Smooth muscle cell (in vitro differentiated cells): ENCODE results near the gene UBN1. TPM values are rescaled to one million over a fixed set of nuclear protein-coding genes. Genes with fewer than 3 reads are reported as not detected.

Experiments used
- DNase-seq: peaks from one replicate; lab custom pipeline; 2025; ENCODE audit not compliant: unreplicated experiment; lab: John Stamatoyannopoulos, UW
- H2AFZ ChIP-seq: fragments of 200-600 bp; sonication (generic); 2 replicates; pipeline ENCODE4 v1.6.0; 2016; ENCODE audit warnings: antibody characterized with exemption, low read depth, mild to moderate bottlenecking
- H3F3A ChIP-seq: fragments of 200-600 bp; sonication (generic); 2 replicates; pipeline ENCODE4 v1.6.0; 2017; ENCODE audit warnings: antibody characterized with exemption, low read depth
- H3K27ac ChIP-seq: fragments of 200-600 bp; sonication (generic); 2 replicates; pipeline ENCODE4 v1.5.1; 2016; ENCODE audit warnings: low read depth, mild to moderate bottlenecking
- H3K27me3 ChIP-seq: fragments of 200-600 bp; sonication (generic); 2 replicates; pipeline ENCODE4 v1.6.1; 2016; ENCODE audit warnings: low read depth, mild to moderate bottlenecking
- H3K36me3 ChIP-seq: fragments of 200-600 bp; sonication (generic); 2 replicates; pipeline ENCODE4 v1.5.1; 2016; ENCODE audit warnings: low read depth
- H3K4me1 ChIP-seq: fragments of 200-600 bp; sonication (generic); 2 replicates; pipeline ENCODE4 v1.5.1; 2016; ENCODE audit warnings: low read depth
- H3K4me2 ChIP-seq: fragments of 200-600 bp; sonication (generic); 2 replicates; pipeline ENCODE4 v1.6.0; 2016; ENCODE audit warnings: mild to moderate bottlenecking
- H3K4me3 ChIP-seq: fragments of 200-600 bp; sonication (generic); 2 replicates; pipeline ENCODE4 v1.5.1; 2016; ENCODE audit warnings: mild to moderate bottlenecking
- H3K79me2 ChIP-seq: fragments of 200-600 bp; sonication (generic); 2 replicates; pipeline ENCODE4 v1.6.0; 2016; ENCODE audit warnings: low read depth, mild to moderate bottlenecking
- H3K9ac ChIP-seq: fragments of 200-600 bp; sonication (generic); 2 replicates; pipeline ENCODE4 v1.6.0; 2016; ENCODE audit warnings: low read depth
- H3K9me3 ChIP-seq: fragments of 200-600 bp; sonication (generic); replicated peaks from 2 replicates; pipeline ENCODE4 v1.5.1; 2016; ENCODE audit warnings: low read depth
- H4K20me1 ChIP-seq: fragments of 200-600 bp; sonication (generic); 2 replicates; pipeline ENCODE4 v1.6.0; 2016; ENCODE audit warnings: low read depth
- CTCF ChIP-seq: fragments of 200-600 bp; sonication (generic); IDR thresholded peaks from 2 replicates; pipeline ENCODE4 v1.5.1; 2017; ENCODE audit warnings: borderline replicate concordance, mild to moderate bottlenecking, antibody characterized with exemption; ENCODE audit not compliant: insufficient read depth, poor library complexity, severe bottlenecking
- WGBS: methylation state at CpG from one replicate; pipeline ENCODE4 v1.1.7; 2016; ENCODE audit warnings: low lambda C conversion rate; 5-methylcytosine and 5-hydroxymethylcytosine counted together
- polyA plus RNA-seq: library from polyadenylated mRNA; unstranded; fragments of >200 nt; fragmentation: Nextera tagmentation; extraction: Ambion mirVana; gene quantifications from 2 replicates; pipeline ENCODE4 v1.2.1, GENCODE V29; 2016
- total RNA-seq: library from RNA; depleted of rRNA; stranded (reverse); fragments of >200 nt; gene quantifications from 2 replicates; pipeline ENCODE4 v1.2.3, GENCODE V29; 2014

The UBN1 gene
- total and polyA plus RNA-seq, 2 experiments from 2014 or later, result 16.2 to 29.7 TPM

- no peak overlapping the region for H3K4me2 ChIP-seq
- no peak overlapping the region for H3K4me3 ChIP-seq
- no peak overlapping the region for H3K9ac ChIP-seq
- H3F3A ChIP-seq, result no peaks in the 10 kb centered on the region
- no peaks in the 10 kb centered on the region for H4K20me1 ChIP-seq
- no peak overlapping the region for H2AFZ ChIP-seq
- no peaks in the 10 kb centered on the region for H3K27me3 ChIP-seq
- H3K79me2 ChIP-seq, result no peaks in the 10 kb centered on the region
- no peaks in the 10 kb centered on the region for H3K9me3 ChIP-seq
- H3K36me3 ChIP-seq, result no peaks in the 10 kb centered on the region
- TF ChIP-seq CTCF, result no peak
- no peak for DNase-seq
- WGBS, result 93% methylated on average over 7 of the region's 7 CpGs
- H3K4me1 ChIP-seq, result no peaks in the 10 kb centered on the region
- H3K27ac ChIP-seq, result no peak overlapping the region
Measured at GRCh38 chr16:4909825-4910224, 62.5 kb downstream of the UBN1 start.

- no peak for TF ChIP-seq CTCF
- Histone ChIP-seq H3K4me1 (no peaks in the 10 kb centered on the region), H3F3A (no peaks in the 10 kb centered on the region), H3K4me3 (no peak overlapping the region), H3K79me2 (no peaks in the 10 kb centered on the region), H3K9ac (no peak overlapping the region), H2AFZ (no peak overlapping the region), H3K27me3 (no peaks in the 10 kb centered on the region), H3K36me3 (no peaks in the 10 kb centered on the region), H4K20me1 (no peaks in the 10 kb centered on the region), H3K9me3 (no peaks in the 10 kb centered on the region), H3K27ac (no peak overlapping the region), H3K4me2 (no peak overlapping the region)
- WGBS, result 92% methylated on average over 12 of the region's 12 CpGs
- DNase-seq, result no peak
Measured at GRCh38 chr16:4910828-4911227, 63.5 kb downstream of the UBN1 start.

- DNase-seq, result no peak
- no peak overlapping the region for H3K4me3 ChIP-seq
- no peaks in the 10 kb centered on the region for H3K4me1 ChIP-seq
- H3K27ac ChIP-seq, result no peak overlapping the region
- no peaks in the 10 kb centered on the region for H3K27me3 ChIP-seq
- no peak overlapping the region for H2AFZ ChIP-seq
- no peak overlapping the region for H3K4me2 ChIP-seq
- H3K9ac ChIP-seq, result no peak overlapping the region
- no peaks in the 10 kb centered on the region for H3K9me3 ChIP-seq
- TF ChIP-seq CTCF, result no peak
- no peaks in the 10 kb centered on the region for H3K79me2 ChIP-seq
- no peaks in the 10 kb centered on the region for H3F3A ChIP-seq
- no peaks in the 10 kb centered on the region for H4K20me1 ChIP-seq
- H3K36me3 ChIP-seq, result no peaks in the 10 kb centered on the region
- 77% methylated on average over 6 of the region's 6 CpGs for WGBS
Measured at GRCh38 chr16:4911970-4912386, 64.7 kb downstream of the UBN1 start.

DNA sequence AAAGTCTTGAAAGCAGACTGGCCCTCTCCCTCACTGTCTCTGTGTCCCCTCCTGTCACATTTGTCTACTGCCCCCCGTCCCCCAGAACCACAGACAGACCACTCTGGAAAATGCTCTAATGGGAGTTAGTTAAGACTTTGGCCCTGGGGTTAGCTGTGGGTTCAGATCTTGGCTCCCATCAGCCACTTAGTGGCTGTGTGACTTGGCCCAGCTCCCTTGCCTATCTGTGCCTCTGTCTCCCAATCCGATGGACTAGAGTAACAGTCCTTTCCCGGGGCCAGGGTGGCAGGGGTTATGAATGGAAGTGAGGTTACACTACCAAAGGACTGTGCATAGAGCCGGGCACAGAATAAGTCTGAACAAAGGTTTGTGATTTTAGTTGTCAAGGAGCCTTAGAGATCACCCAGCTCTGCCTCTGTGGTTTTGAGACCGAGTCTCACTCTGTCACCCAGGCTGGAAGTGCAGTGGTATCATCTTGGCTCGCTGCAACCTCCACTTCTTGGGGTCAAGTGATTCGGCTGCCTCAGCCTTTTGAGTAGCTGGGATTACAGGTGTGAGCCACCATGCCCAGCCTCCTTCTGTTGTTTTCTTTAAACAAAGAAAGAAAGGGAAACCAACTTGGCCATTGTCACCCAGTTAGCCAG, 66.0 kb downstream of the UBN1 start:
- no peaks in the 10 kb centered on the region for H3K9me3 ChIP-seq
- H4K20me1 ChIP-seq, result no peaks in the 10 kb centered on the region
- H3K4me2 ChIP-seq, result no peak overlapping the region
- H3K4me3 ChIP-seq, result no peak overlapping the region
- TF ChIP-seq CTCF, result no peak
- H3K27me3 ChIP-seq, result no peaks in the 10 kb centered on the region
- H3K9ac ChIP-seq, result no peak overlapping the region
- 95% methylated on average over 7 of the region's 7 CpGs for WGBS
- no peak overlapping the region for H3K27ac ChIP-seq
- no peak for DNase-seq
- no peaks in the 10 kb centered on the region for H3K79me2 ChIP-seq
- H3F3A ChIP-seq, result no peaks in the 10 kb centered on the region
- no peaks in the 10 kb centered on the region for H3K36me3 ChIP-seq
- H2AFZ ChIP-seq, result no peak overlapping the region
- no peaks in the 10 kb centered on the region for H3K4me1 ChIP-seq
